HepG2 (cell line): ENCODE results near the gene CCNT2. TPM values are rescaled to one million over a fixed set of nuclear protein-coding genes. Genes with fewer than 3 reads are reported as not detected.

ENCODE experiments used
- ATAC-seq: fragments of 200-7000 bp; cut with Tn5 transposase; 3 replicates; pipeline ENCODE4 v1.9.1; 2020; ENCODE audit warnings: mild to moderate bottlenecking, moderate library complexity
- BruUV-seq: library from RNA; stranded (reverse); fragments of 400-500 nt; replicated peaks from 2 replicates; lab custom pipeline; 2021; lab: Mats Ljungman, UMichigan
- CTCF ChIA-PET: fragments of 300-600 bp; formaldehyde crosslinking; extraction: SDS; loops from one replicate; lab custom pipeline; 2021; ENCODE audit warnings: low total read pairs, inconsistent platforms, low intra/inter-chr PET ratio; lab: Yijun Ruan, JAX
- POLR2A ChIA-PET: fragments of 350-600 bp; sonication (Branson Sonifier 250); formaldehyde crosslinking; loops from one replicate; lab custom pipeline; 2020; ENCODE audit warnings: antibody characterized with exemption, inconsistent platforms; lab: Yijun Ruan, JAX
- DNase-seq: peaks from one replicate; pipeline ENCODE4 v3.0.0-alpha.2; 2015; ENCODE audit warnings: low spot score
- FAIRE-seq: peaks from 3 replicates; lab custom pipeline; 2011; peaks lifted over from hg19 to GRCh38; lab: Jason Lieb, UNC
- H2AFZ ChIP-seq: one replicate; pipeline ENCODE4 v1.6.1; 2011; ENCODE audit warnings: low read length, inconsistent platforms
- H3K27ac ChIP-seq: fragments of 300-600 bp; 3 replicates; pipeline ENCODE4 v1.8.0; 2011; ENCODE audit warnings: mixed run types, mild to moderate bottlenecking, mixed read lengths, low read length, inconsistent platforms; ENCODE audit not compliant: insufficient read depth; ENCODE audit errors: extremely low read length
- H3K27me3 ChIP-seq, 2 experiments: fragments of 200-600 bp in 1 of 2; 2 replicates in 1 of 2; 3 replicates in 1 of 2; pipeline versions ENCODE4 v1.6.0 to v1.8.0; 2011; ENCODE audit warnings: low read length in 2 of 2, mild to moderate bottlenecking in 2 of 2, moderate library complexity in 2 of 2, inconsistent platforms in 1 of 2; ENCODE audit not compliant: insufficient read depth in 2 of 2, control insufficient read depth in 1 of 2
- H3K36me3 ChIP-seq, 2 experiments: fragments of 200-600 bp in 1 of 2; replicated peaks in 1 of 2; 2 replicates in 1 of 2; 3 replicates in 1 of 2; pipeline versions ENCODE4 v1.5.1 to v1.8.0; 2011; ENCODE audit warnings: low read length in 2 of 2, inconsistent platforms in 1 of 2; ENCODE audit not compliant: insufficient read depth in 2 of 2, control insufficient read depth in 1 of 2
- H3K4me1 ChIP-seq: 2 replicates; pipeline ENCODE4 v1.5.1; 2012; ENCODE audit warnings: low read length, inconsistent platforms; ENCODE audit not compliant: insufficient read depth
- H3K4me2 ChIP-seq: 2 replicates; pipeline ENCODE4 v1.6.0; 2011; ENCODE audit warnings: low read depth, low read length, inconsistent platforms
- H3K4me3 ChIP-seq, 3 experiments: fragments of 200-600 bp in 1 of 3; sonication (generic), shearing (Covaris generic) in 1 of 3; replicated peaks in 1 of 3; 2 replicates each; pipeline ENCODE4 v1.5.1; 2011 to 2016; ENCODE audit warnings: low read length in 3 of 3, inconsistent platforms in 2 of 3, low read depth in 2 of 3, mild to moderate bottlenecking in 2 of 3, control low read depth in 1 of 3, mixed read lengths in 1 of 3; ENCODE audit not compliant: insufficient read depth in 1 of 3
- H3K79me2 ChIP-seq: one replicate; pipeline ENCODE4 v1.6.1; 2011; ENCODE audit warnings: low read length, inconsistent platforms; ENCODE audit not compliant: insufficient read depth
- H3K9ac ChIP-seq: 2 replicates; pipeline ENCODE4 v1.6.0; 2011; ENCODE audit warnings: mild to moderate bottlenecking, low read depth, low read length, inconsistent platforms; ENCODE audit not compliant: insufficient read depth
- H3K9me3 ChIP-seq: 2 replicates; pipeline ENCODE4 v1.5.1; 2012; ENCODE audit warnings: mild to moderate bottlenecking, low read length
- H4K20me1 ChIP-seq: 2 replicates; pipeline ENCODE4 v1.6.0; 2011; ENCODE audit warnings: inconsistent platforms, mild to moderate bottlenecking, low read length, moderate library complexity; ENCODE audit not compliant: insufficient read depth
- ARHGAP35 ChIP-seq: sonication (generic); formaldehyde crosslinking; IDR thresholded peaks from 2 replicates; pipeline ENCODE4 v1.9.0; 2022; ENCODE audit warnings: mild to moderate bottlenecking, inconsistent platforms, moderate library complexity, missing genetic modification reagents, borderline replicate concordance
- ATF7 ChIP-seq, 2 experiments: fragments of 450-650 bp in 1 of 2; sonication (generic) in 1 of 2; formaldehyde crosslinking in 1 of 2; IDR thresholded peaks; 2 replicates each; pipeline versions ENCODE4 v1.4.0 to v1.6.1; 2016 to 2020; ENCODE audit warnings: antibody characterized with exemption in 1 of 2, mild to moderate bottlenecking in 1 of 2, missing genetic modification reagents in 1 of 2
- CBX5 ChIP-seq: sonication (generic); formaldehyde crosslinking; IDR thresholded peaks from 2 replicates; pipeline ENCODE4 v1.4.0; 2020; ENCODE audit warnings: missing genetic modification reagents, borderline replicate concordance
- DNMT3B ChIP-seq: conservative IDR thresholded peaks from 2 replicates; pipeline ENCODE4 v1.6.1; 2016; ENCODE audit warnings: missing biosample characterization, control low read depth
- EP300 ChIP-seq, 3 experiments: sonication (generic) in 1 of 3; formaldehyde crosslinking in 1 of 3; IDR thresholded peaks; 2 replicates each; pipeline versions ENCODE4 v1.5.1 to v1.6.1; 2011 to 2020; ENCODE audit warnings: low read depth in 2 of 3, low read length in 2 of 3, borderline replicate concordance in 1 of 3, improper control_type of control experiment in 1 of 3, mild to moderate bottlenecking in 1 of 3, missing genetic modification reagents in 1 of 3, moderate library complexity in 1 of 3
- HNRNPUL1 ChIP-seq: fragments of 200-400 bp; formaldehyde crosslinking; IDR thresholded peaks from 2 replicates; pipeline ENCODE4 v1.6.1; 2017; ENCODE audit warnings: low read depth, mild to moderate bottlenecking, low read length, moderate library complexity
- NFAT5 ChIP-seq: sonication (generic); formaldehyde crosslinking; IDR thresholded peaks from 2 replicates; pipeline ENCODE4 v1.4.0; 2020; ENCODE audit warnings: missing genetic modification reagents
- NFYB ChIP-seq: sonication (generic); formaldehyde crosslinking; IDR thresholded peaks from 2 replicates; pipeline ENCODE4 v1.4.0; 2020; ENCODE audit warnings: missing genetic modification reagents
- SKIL ChIP-seq: sonication (generic); formaldehyde crosslinking; IDR thresholded peaks from 2 replicates; pipeline ENCODE4 v1.8.0; 2022; ENCODE audit warnings: missing genetic modification reagents, mild to moderate bottlenecking, moderate library complexity, borderline replicate concordance
- SUZ12 ChIP-seq: fragments of 150-350 bp; IDR thresholded peaks from 2 replicates; pipeline ENCODE4 v1.6.1; 2014; ENCODE audit warnings: low read depth, low read length
- ZNF138 ChIP-seq: sonication (generic); formaldehyde crosslinking; IDR thresholded peaks from 2 replicates; pipeline ENCODE4 v1.5.0; 2020; ENCODE audit warnings: mild to moderate bottlenecking, low read depth, missing genetic modification reagents
- ZNF44 ChIP-seq: sonication (generic); formaldehyde crosslinking; IDR thresholded peaks from 2 replicates; pipeline ENCODE4 v1.5.1; 2020; ENCODE audit warnings: mild to moderate bottlenecking, missing genetic modification reagents
- ZNF589 ChIP-seq: sonication (generic); formaldehyde crosslinking; conservative IDR thresholded peaks from 2 replicates; pipeline ENCODE4 v1.8.0; 2022; ENCODE audit warnings: mild to moderate bottlenecking, moderate library complexity, missing genetic modification reagents
- WGBS: methylation state at CpG from one replicate; pipeline ENCODE4 v1.1.6; 2017; ENCODE audit warnings: low lambda C conversion rate; 5-methylcytosine and 5-hydroxymethylcytosine counted together
- in situ Hi-C: cut with HindIII; loops from 2 replicates; pipeline ENCODE4 v1.10.0; 2017; ENCODE audit warnings: low pct_unique_long_range_greater_than_20kb; ENCODE audit not compliant: extremely low pct_ligation_motif_present
- intact Hi-C: fragments of 100-400 bp; cut with micrococcal nuclease; formaldehyde crosslinking; loops from one replicate; pipeline ENCODE4 v1.10.0; 2022; ENCODE audit not compliant: unreplicated experiment
- polyA plus RNA-seq, 8 experiments: library from polyadenylated mRNA; depleted of rRNA in 3 of 8; stranded (reverse) in 7 of 8; unstranded in 1 of 8; fragments of >200 nt; fragmentation: Illumina TruSeq in 4 of 8; extraction: Trizol in 4 of 8; gene quantifications; 2 replicates each; pipeline versions ENCODE4 v1.2.1 to v1.2.3, GENCODE V29; 2011 to 2016; ENCODE audit warnings: low read depth in 4 of 8, missing spikeins in 1 of 8, mixed read lengths in 1 of 8; ENCODE audit not compliant: insufficient read depth in 1 of 8
- total RNA-seq, 5 experiments: library from RNA; depleted of rRNA; stranded (reverse); fragments of >200 nt; fragmentation: Illumina TruSeq; extraction: Trizol; gene quantifications; 2 replicates each; pipeline ENCODE4 v1.2.3, GENCODE V29; 2016; ENCODE audit warnings: low read depth in 1 of 5

CCNT2 gene
- total and polyA plus RNA-seq, 2 of the 13 experiments (the other 11 are each of a cell fraction or from before 2014, with no cell fraction given): 22.1 to 34.4 TPM

GRCh38 chr2:135005753-135006152 lies 87.1 kb downstream of the CCNT2 start:
- DNase-seq (no peak), FAIRE-seq (no peak), ATAC-seq (no peak)
- no peak overlapping the region for H2AFZ ChIP-seq
- POLR2A ChIA-PET: no interaction called here
- H3K4me1 ChIP-seq: peaks cover 6% of the 10 kb centered on the region
- intact Hi-C loops (loop anchor here (2.0 to 10.0 kb wide), 2 partner anchors 529 to 791 kb away; partner anchors contain the start of genes R3HDM1 and ZRANB3), in situ Hi-C loops (no loop called here)
- no peaks in the 10 kb centered on the region for H4K20me1 ChIP-seq
- CTCF ChIA-PET: no interaction called here
- H3K4me2 ChIP-seq: no peak overlapping the region
- H3K27ac ChIP-seq: no peak overlapping the region
- WGBS: 29% methylated on average over 3 of the region's 3 CpGs
- no peaks in the 10 kb centered on the region for H3K9me3 ChIP-seq
- TF ChIP-seq DNMT3B (CRISPR knock-in tag) (no peak), NFYB (CRISPR knock-in tag) (no peak), EP300 (IDR thresholded peaks at IDR 0.05; ENCODE audit: low read depth in 2 of 2, low read length in 2 of 2) (no peak), EP300 (CRISPR knock-in tag; IDR thresholded peaks at IDR 0.05; ENCODE audit: borderline replicate concordance) (no peak), ATF7 (IDR thresholded peaks at IDR 0.05) (no peak), ATF7 (CRISPR knock-in tag; IDR thresholded peaks at IDR 0.05) (no peak), ZNF44 (CRISPR knock-in tag) (no peak), SUZ12 (no peak), CBX5 (no peak), SKIL (CRISPR knock-in tag) (no peak), ZNF138 (CRISPR knock-in tag) (no peak), NFAT5 (CRISPR knock-in tag) (no peak), HNRNPUL1 (no peak), ARHGAP35 (no peak), ZNF589 (no peak)
- H3K9ac ChIP-seq: no peak overlapping the region
- no TSS peak for BruUV-seq
- peaks cover 0 to 10% of the 10 kb centered on the region in 2 experiments; a peak in 2 of 5 replicates for H3K27me3 ChIP-seq
- H3K36me3 ChIP-seq: no peaks in the 10 kb centered on the region
- H3K4me3 ChIP-seq: no peak overlapping the region
- no peaks in the 10 kb centered on the region for H3K79me2 ChIP-seq
